BJ (cell line): ENCODE measurements around the gene KIF6. TPM values are rescaled to one million over a fixed set of nuclear protein-coding genes. Genes with fewer than 3 reads are reported as not detected.
A peak's percentile ranks its signal among the peaks of the same experiment; 100 is the strongest.

Source experiments
- CTCF ChIA-PET: fragments of 350-600 bp; formaldehyde crosslinking; extraction: SDS; loops from one replicate; lab custom pipeline; 2021; ENCODE audit warnings: antibody characterized with exemption, inconsistent platforms; lab: Yijun Ruan, JAX
- POLR2A ChIA-PET: fragments of 300-600 bp; sonication (Branson Sonifier 250); formaldehyde crosslinking; extraction: SDS; loops from one replicate; lab custom pipeline; 2021; ENCODE audit warnings: antibody characterized with exemption; lab: Charles Lee
- DNase-seq: peaks from one replicate; pipeline ENCODE4 v3.0.0-alpha.2; 2011; ENCODE audit warnings: low read depth
- H3K27me3 ChIP-seq: 2 replicates; pipeline ENCODE4 v1.6.0; 2011; ENCODE audit warnings: low read length; ENCODE audit not compliant: control insufficient read depth, insufficient read depth
- H3K36me3 ChIP-seq: 2 replicates; pipeline ENCODE4 v1.5.1; 2011; ENCODE audit warnings: low read length; ENCODE audit not compliant: control insufficient read depth, insufficient read depth
- H3K4me3 ChIP-seq: 2 replicates; pipeline ENCODE4 v1.5.1; 2011; ENCODE audit warnings: low read depth, mild to moderate bottlenecking, control low read depth, low read length
- CTCF ChIP-seq: IDR thresholded peaks from 2 replicates; pipeline ENCODE4 v1.5.1; 2011; ENCODE audit warnings: low read depth, mild to moderate bottlenecking, control low read depth, inconsistent platforms, low read length, moderate library complexity; ENCODE audit not compliant: insufficient read depth
- polyA plus RNA-seq: library from polyadenylated mRNA; depleted of rRNA; stranded (reverse); fragments of >200 nt; gene quantifications from 2 replicates; pipeline ENCODE4 v1.2.3, GENCODE V29; 2011

The KIF6 gene
- polyA plus RNA-seq, 1 experiment, result 0.56 TPM

GRCh38 chr6:39378175-39378959 lies 346.8 kb downstream of the KIF6 start:
- POLR2A ChIA-PET, result no interaction called here
- CTCF ChIA-PET, result interaction anchor here (0.6 to 4.2 kb wide), 30 partner anchors 8 to 937 kb away, joined by 3 to 20 read pairs (median 3); no protein-coding TSS in a partner anchor
- no peaks in the 10 kb centered on the region for H3K36me3 ChIP-seq
- no peak for DNase-seq
- H3K27me3 ChIP-seq, result no peaks in the 10 kb centered on the region
- no peak for TF ChIP-seq CTCF
- no peak overlapping the region for H3K4me3 ChIP-seq

GRCh38 chr6:39377539-39377950 lies 347.7 kb downstream of the KIF6 start:
- Histone ChIP-seq H3K27me3 (no peaks in the 10 kb centered on the region), H3K4me3 (no peak overlapping the region), H3K36me3 (no peaks in the 10 kb centered on the region)
- ChIA-PET POLR2A (no interaction called here), CTCF (interaction anchor here (0.6 to 4.2 kb wide), 30 partner anchors 9 to 938 kb away, joined by 3 to 20 read pairs (median 3); no protein-coding TSS in a partner anchor)
- no peak for DNase-seq
- TF ChIP-seq CTCF, result peak; percentile 65

GRCh38 chr6:39375405-39375804 lies 349.8 kb downstream of the KIF6 start:
- Histone ChIP-seq H3K36me3 (no peaks in the 10 kb centered on the region), H3K27me3 (no peaks in the 10 kb centered on the region), H3K4me3 (no peak overlapping the region)
- DNase-seq, result no peak
- ChIA-PET POLR2A (no interaction called here), CTCF (interaction anchor here (4.2 kb wide), 1 partner anchor 13 kb away, joined by 16 read pairs; no protein-coding TSS in a partner anchor)
- no peak for TF ChIP-seq CTCF

- H3K4me3 ChIP-seq, result no peak overlapping the region
- CTCF ChIA-PET, result interaction anchor here (0.9 to 3.3 kb wide), 3 partner anchors 8 to 938 kb away, joined by 3 to 14 read pairs (median 4); no protein-coding TSS in a partner anchor
- POLR2A ChIA-PET, result no interaction called here
- no peaks in the 10 kb centered on the region for H3K36me3 ChIP-seq
- TF ChIP-seq CTCF, result no peak
- DNase-seq, result no peak
- no peaks in the 10 kb centered on the region for H3K27me3 ChIP-seq
Observed at GRCh38 chr6:39370390-39370789, 354.8 kb downstream of the KIF6 start.

- ChIA-PET POLR2A (no interaction called here), CTCF (interaction anchor here (0.9 to 3.3 kb wide), 5 partner anchors 8 to 946 kb away, joined by 3 to 14 read pairs (median 3); no protein-coding TSS in a partner anchor)
- DNase-seq, result no peak
- peak; percentile 32; the same call in 1 of the 2 replicates for TF ChIP-seq CTCF
- no peaks in the 10 kb centered on the region for H3K27me3 ChIP-seq
- H3K36me3 ChIP-seq, result no peaks in the 10 kb centered on the region
- H3K4me3 ChIP-seq, result no peak overlapping the region
Observed at GRCh38 chr6:39369987-39370386, 355.2 kb downstream of the KIF6 start.
